Endothelial cell of umbilical vein (primary cell): Measurements from ENCODE around the gene MGAT5. TPM values are rescaled to one million over a fixed set of nuclear protein-coding genes. Genes with fewer than 3 reads are reported as not detected.

ENCODE experiments used
- BruUV-seq: library from RNA; stranded (reverse); fragments of 400-500 nt; replicated peaks from 2 replicates; lab custom pipeline; 2021; lab: Mats Ljungman, UMichigan
- CTCF ChIA-PET: fragments of 300-600, 350-600 bp; sonication (Branson Sonifier 250); formaldehyde crosslinking; loops from one replicate; lab custom pipeline; 2021; ENCODE audit warnings: antibody characterized with exemption, inconsistent platforms; lab: Charles Lee
- POLR2A ChIA-PET: fragments of 300-600, 350-600 bp; sonication (Branson Sonifier 250); formaldehyde crosslinking; loops from one replicate; lab custom pipeline; 2021; ENCODE audit warnings: antibody characterized with exemption, inconsistent platforms; lab: Charles Lee
- DNase-seq: peaks from one replicate; pipeline ENCODE4 v3.0.0-alpha.2; 2011; ENCODE audit warnings: low read depth, low spot score
- FAIRE-seq: peaks from 2 replicates; lab custom pipeline; 2011; peaks lifted over from hg19 to GRCh38; lab: Jason Lieb, UNC
- H2AFZ ChIP-seq: 2 replicates; pipeline ENCODE4 v1.6.0; 2012; ENCODE audit warnings: low read depth, low read length, control low read depth, inconsistent platforms
- H3K27ac ChIP-seq: 2 replicates; pipeline ENCODE4 v1.5.1; 2011; ENCODE audit warnings: low read depth, mild to moderate bottlenecking, control low read depth, low read length, moderate library complexity; ENCODE audit not compliant: insufficient read depth
- H3K27me3 ChIP-seq, 2 experiments: 2 replicates each; pipeline versions ENCODE4 v1.6.0 to v1.6.1; 2011; ENCODE audit warnings: low read length in 2 of 2, mixed read lengths in 1 of 2; ENCODE audit not compliant: control insufficient read depth in 2 of 2, insufficient read depth in 2 of 2
- H3K36me3 ChIP-seq, 2 experiments: 2 replicates in 1 of 2; 3 replicates in 1 of 2; pipeline ENCODE4 v1.5.1; 2011; ENCODE audit warnings: low read length in 2 of 2, mild to moderate bottlenecking in 1 of 2, moderate library complexity in 1 of 2; ENCODE audit not compliant: control insufficient read depth in 2 of 2, insufficient read depth in 2 of 2; ENCODE audit errors: extremely low read depth in 1 of 2
- H3K4me1 ChIP-seq: 3 replicates; pipeline ENCODE4 v1.5.1; 2011; ENCODE audit warnings: mild to moderate bottlenecking, low read length; ENCODE audit not compliant: control insufficient read depth, insufficient read depth; ENCODE audit errors: extremely low read depth
- H3K4me2 ChIP-seq: 2 replicates; pipeline ENCODE4 v1.6.1; 2011; ENCODE audit warnings: low read length, control low read depth, mixed read lengths; ENCODE audit not compliant: insufficient read depth
- H3K4me3 ChIP-seq, 3 experiments: fragments of 200-600 bp in 1 of 3; sonication (generic), shearing (Covaris generic) in 1 of 3; replicated peaks in 1 of 3; 2 replicates each; pipeline ENCODE4 v1.5.1; 2011 to 2016; ENCODE audit warnings: control low read depth in 3 of 3, low read length in 3 of 3, mild to moderate bottlenecking in 2 of 3, inconsistent platforms in 1 of 3, low read depth in 1 of 3, moderate library complexity in 1 of 3; ENCODE audit not compliant: insufficient read depth in 1 of 3
- H3K79me2 ChIP-seq: 2 replicates; pipeline ENCODE4 v1.6.0; 2012; ENCODE audit warnings: low read length, inconsistent platforms; ENCODE audit not compliant: control insufficient read depth, insufficient read depth
- H3K9ac ChIP-seq: replicated peaks from 2 replicates; pipeline ENCODE3; 2011; ENCODE audit warnings: low read length, control low read depth; ENCODE audit not compliant: insufficient read depth; ENCODE audit errors: extremely low read depth
- H3K9me1 ChIP-seq: replicated peaks from 3 replicates; pipeline ENCODE4 v1.6.0; 2011; ENCODE audit warnings: mild to moderate bottlenecking, low read length; ENCODE audit not compliant: control insufficient read depth, insufficient read depth; ENCODE audit errors: extremely low read depth
- H3K9me3 ChIP-seq: replicated peaks from 2 replicates; pipeline ENCODE4 v1.5.1; 2012; ENCODE audit warnings: low read length, inconsistent platforms; ENCODE audit not compliant: control insufficient read depth, insufficient read depth
- H4K20me1 ChIP-seq: replicated peaks from 2 replicates; pipeline ENCODE3; 2011; ENCODE audit warnings: mild to moderate bottlenecking, low read length; ENCODE audit not compliant: control insufficient read depth, insufficient read depth; ENCODE audit errors: extremely low read depth
- EZH2 ChIP-seq: IDR thresholded peaks from 2 replicates; pipeline ENCODE4 v1.6.1; 2012; ENCODE audit warnings: borderline replicate concordance, low read depth, mild to moderate bottlenecking, moderate library complexity, low read length, inconsistent platforms; ENCODE audit not compliant: severe bottlenecking
- FOS ChIP-seq: IDR thresholded peaks from 2 replicates; pipeline ENCODE4 v1.6.1; 2011; ENCODE audit warnings: mild to moderate bottlenecking, low read length, moderate library complexity, borderline replicate concordance; ENCODE audit not compliant: insufficient read depth
- GATA2 ChIP-seq: IDR thresholded peaks from 2 replicates; pipeline ENCODE4 v1.7.0; 2011; ENCODE audit warnings: low read depth, mild to moderate bottlenecking, moderate library complexity, mixed read lengths, low read length; ENCODE audit not compliant: insufficient read length, insufficient read depth
- JUN ChIP-seq: IDR thresholded peaks from 2 replicates; pipeline ENCODE4 v1.6.1; 2011; ENCODE audit warnings: borderline replicate concordance, low read depth; ENCODE audit not compliant: insufficient read length, insufficient read depth
- MYC ChIP-seq: IDR thresholded peaks from one replicate; pipeline ENCODE4 v1.6.1; 2011; ENCODE audit warnings: mild to moderate bottlenecking, low read depth, low read length
- POLR2A ChIP-seq: IDR thresholded peaks from 2 replicates; pipeline ENCODE4 v1.6.1; 2012; ENCODE audit warnings: low read depth, mild to moderate bottlenecking, control low read depth, low read length
- POLR2AphosphoS5 ChIP-seq: IDR thresholded peaks from 2 replicates; pipeline ENCODE4 v1.6.1; 2012; ENCODE audit warnings: low read depth, mild to moderate bottlenecking, control low read depth, low read length, moderate library complexity; ENCODE audit not compliant: insufficient read depth
- dilution Hi-C: fragments of 300-500 bp; cut with MboI; formaldehyde crosslinking; loops from one replicate; pipeline ENCODE4 v1.15.0; 2019; ENCODE audit warnings: low sequenced_read_pairs; ENCODE audit not compliant: extremely low pct_ligation_motif_present
- intact Hi-C: fragments of 100-400 bp; cut with micrococcal nuclease; formaldehyde crosslinking; loops from one replicate; pipeline ENCODE4 v1.10.0; 2022
- polyA plus RNA-seq, 4 experiments: library from polyadenylated mRNA; depleted of rRNA in 3 of 4; stranded (reverse) in 3 of 4; unstranded in 1 of 4; fragments of >200 nt; gene quantifications; 2 replicates each; pipeline versions ENCODE4 v1.2.1 to v1.2.3, GENCODE V29; 2011 to 2012; ENCODE audit warnings: missing spikeins in 1 of 4
- total RNA-seq: library from RNA; stranded (reverse); gene quantifications from 2 replicates; pipeline ENCODE4 v1.2.3, GENCODE V29; 2021
- TF ChIP-seq, protein P1 (sequence below): IDR thresholded peaks from 2 replicates; pipeline ENCODE4 v1.6.1; 2011; ENCODE audit not compliant: insufficient read depth, insufficient read length
- TF ChIP-seq, protein P2 (sequence below), 2 donors: IDR thresholded peaks; 1 replicate in 1 of 2; 2 replicates in 1 of 2; pipeline ENCODE4 v1.5.1; 2011; ENCODE audit warnings: low read length in 2 of 2, mild to moderate bottlenecking in 2 of 2, moderate library complexity in 2 of 2, control low read depth in 1 of 2, inconsistent platforms in 1 of 2, low read depth in 1 of 2; ENCODE audit not compliant: insufficient read depth in 1 of 2; ENCODE audit errors: extremely low read depth in 1 of 2

MGAT5 gene
- total and polyA plus RNA-seq, 2 donors (not counting 3 experiments of a cell fraction or from before 2014, with no cell fraction given) = 17.7 to 84.1 TPM

GRCh38 chr2:134269230-134269629, 15.4 kb downstream of the MGAT5 start:
- no peak overlapping the region for H3K4me2 ChIP-seq
- ChIA-PET CTCF (interaction anchor here (1.1 to 1.2 kb wide), 2 partner anchors 21 to 24 kb away, joined by 3 read pairs; no protein-coding TSS in a partner anchor), POLR2A (no interaction called here)
- no peaks in the 10 kb centered on the region for H3K9me3 ChIP-seq
- no peak overlapping the region for H2AFZ ChIP-seq
- H3K27ac ChIP-seq = no peak overlapping the region
- no peak for DNase-seq
- no peaks in the 10 kb centered on the region for H3K4me1 ChIP-seq
- no peaks in the 10 kb centered on the region for H4K20me1 ChIP-seq
- no TSS peak for BruUV-seq
- TF ChIP-seq GATA2 (no peak), MYC (no peak), JUN (no peak), POLR2AphosphoS5 (no peak), FOS (no peak), POLR2A (no peak), EZH2 (no peak)
- TF ChIP-seq, protein P1, sequence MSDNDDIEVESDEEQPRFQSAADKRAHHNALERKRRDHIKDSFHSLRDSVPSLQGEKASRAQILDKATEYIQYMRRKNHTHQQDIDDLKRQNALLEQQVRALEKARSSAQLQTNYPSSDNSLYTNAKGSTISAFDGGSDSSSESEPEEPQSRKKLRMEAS = no peak
- TF ChIP-seq, protein P2, sequence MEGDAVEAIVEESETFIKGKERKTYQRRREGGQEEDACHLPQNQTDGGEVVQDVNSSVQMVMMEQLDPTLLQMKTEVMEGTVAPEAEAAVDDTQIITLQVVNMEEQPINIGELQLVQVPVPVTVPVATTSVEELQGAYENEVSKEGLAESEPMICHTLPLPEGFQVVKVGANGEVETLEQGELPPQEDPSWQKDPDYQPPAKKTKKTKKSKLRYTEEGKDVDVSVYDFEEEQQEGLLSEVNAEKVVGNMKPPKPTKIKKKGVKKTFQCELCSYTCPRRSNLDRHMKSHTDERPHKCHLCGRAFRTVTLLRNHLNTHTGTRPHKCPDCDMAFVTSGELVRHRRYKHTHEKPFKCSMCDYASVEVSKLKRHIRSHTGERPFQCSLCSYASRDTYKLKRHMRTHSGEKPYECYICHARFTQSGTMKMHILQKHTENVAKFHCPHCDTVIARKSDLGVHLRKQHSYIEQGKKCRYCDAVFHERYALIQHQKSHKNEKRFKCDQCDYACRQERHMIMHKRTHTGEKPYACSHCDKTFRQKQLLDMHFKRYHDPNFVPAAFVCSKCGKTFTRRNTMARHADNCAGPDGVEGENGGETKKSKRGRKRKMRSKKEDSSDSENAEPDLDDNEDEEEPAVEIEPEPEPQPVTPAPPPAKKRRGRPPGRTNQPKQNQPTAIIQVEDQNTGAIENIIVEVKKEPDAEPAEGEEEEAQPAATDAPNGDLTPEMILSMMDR (IDR thresholded peaks at IDR 0.05; ENCODE audit: extremely low read depth in 1 of 2, insufficient read depth in 1 of 2, low read depth in 1 of 2, low read length in 2 of 2) = no peak
- H3K79me2 ChIP-seq = no peaks in the 10 kb centered on the region
- intact Hi-C loops (no loop called here), dilution Hi-C loops (no loop called here)
- no peak overlapping the region for H3K9ac ChIP-seq
- no peak for FAIRE-seq
- no peaks in the 10 kb centered on the region for H3K9me1 ChIP-seq
- H3K27me3 ChIP-seq = no peaks in the 10 kb centered on the region
- no peak overlapping the region for H3K4me3 ChIP-seq
- H3K36me3 ChIP-seq = no peaks in the 10 kb centered on the region
